GM18505 (cell line): ENCODE measurements around the gene ARHGAP33.

Experiments
- ATAC-seq: cut with Tn5 transposase; IDR thresholded peaks from one replicate; pipeline ENCODE4 v1.9.1; 2021; ENCODE audit not compliant: unreplicated experiment
- POLR2A ChIP-seq: IDR thresholded peaks from 4 replicates; pipeline ENCODE4 v1.6.1; 2011; ENCODE audit warnings: borderline replicate concordance; ENCODE audit not compliant: insufficient read depth, insufficient read length; ENCODE audit errors: extremely low read depth

Gene ARHGAP33

DNA sequence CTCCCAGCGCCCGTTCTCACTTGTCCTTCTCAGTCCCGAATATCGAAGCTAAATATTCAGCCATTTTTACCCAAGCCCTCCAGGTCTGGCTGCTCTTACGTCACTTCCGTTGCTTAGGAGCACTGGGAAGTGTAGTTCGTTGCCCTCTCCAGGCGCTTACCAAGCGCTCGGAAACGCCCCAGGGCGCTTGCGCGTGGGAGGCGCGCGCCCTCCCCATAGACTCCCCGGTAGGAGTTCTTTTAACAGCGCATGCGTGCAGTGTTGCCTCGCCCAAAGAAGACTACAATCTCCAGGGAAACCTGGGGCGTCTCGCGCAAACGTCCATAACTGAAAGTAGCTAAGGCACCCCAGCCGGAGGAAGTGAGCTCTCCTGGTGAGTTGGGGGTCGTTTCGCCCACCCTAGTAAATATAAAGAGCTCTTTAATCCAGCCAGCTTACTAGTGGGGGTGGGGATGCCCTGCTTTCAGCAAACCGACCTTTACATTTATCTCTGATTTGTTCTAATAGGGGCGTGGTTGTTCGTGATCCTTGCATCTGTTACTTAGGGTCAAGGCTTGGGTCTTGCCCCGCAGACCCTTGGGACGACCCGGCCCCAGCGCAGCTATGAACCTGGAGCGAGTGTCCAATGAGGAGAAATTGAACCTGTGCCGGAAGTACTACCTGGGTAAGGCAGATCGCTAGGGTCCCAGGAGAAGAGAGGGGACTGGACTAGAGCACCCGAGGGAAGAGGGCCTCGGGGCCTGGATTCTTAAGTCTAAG lies 29.9 kb upstream of the ARHGAP33 start, which contains the start of the genes PSENEN and U2AF1L4:
TSS of gene PSENEN (plus strand) at position 324 of the 759 bp plus-strand sequence. CDS start at position 604, 280 bp downstream.
TSS of gene U2AF1L4 (minus strand) at position 91 of the 759 bp plus-strand sequence. CDS start at position 64, 27 bp downstream.
- ATAC-seq, result peak; percentile 30
- TF ChIP-seq POLR2A, result peak; percentile 69

DNA sequence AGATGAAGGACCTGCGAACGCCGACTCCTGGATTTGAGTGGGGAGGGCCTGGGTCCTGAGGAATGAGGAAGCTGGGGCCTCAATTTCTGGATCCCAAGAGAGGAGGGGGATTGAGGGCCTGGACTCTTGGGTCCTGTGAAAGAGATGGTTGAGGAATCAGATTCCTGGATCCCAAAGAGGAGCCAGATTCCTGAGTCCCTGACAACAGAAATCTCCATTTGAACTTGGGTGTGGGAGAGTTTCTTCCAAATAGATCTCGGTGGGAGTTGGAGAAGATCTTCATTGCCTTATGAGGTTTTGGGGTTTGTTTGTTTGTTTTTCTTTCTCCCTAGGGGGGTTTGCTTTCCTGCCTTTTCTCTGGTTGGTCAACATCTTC lies 29.3 kb upstream of the ARHGAP33 start:
- ATAC-seq, result no peak
- no peak for TF ChIP-seq POLR2A

GRCh38 chr19:35746531-35746930 lies 28.8 kb upstream of the ARHGAP33 start:
- no peak for ATAC-seq
- no peak for TF ChIP-seq POLR2A

DNA sequence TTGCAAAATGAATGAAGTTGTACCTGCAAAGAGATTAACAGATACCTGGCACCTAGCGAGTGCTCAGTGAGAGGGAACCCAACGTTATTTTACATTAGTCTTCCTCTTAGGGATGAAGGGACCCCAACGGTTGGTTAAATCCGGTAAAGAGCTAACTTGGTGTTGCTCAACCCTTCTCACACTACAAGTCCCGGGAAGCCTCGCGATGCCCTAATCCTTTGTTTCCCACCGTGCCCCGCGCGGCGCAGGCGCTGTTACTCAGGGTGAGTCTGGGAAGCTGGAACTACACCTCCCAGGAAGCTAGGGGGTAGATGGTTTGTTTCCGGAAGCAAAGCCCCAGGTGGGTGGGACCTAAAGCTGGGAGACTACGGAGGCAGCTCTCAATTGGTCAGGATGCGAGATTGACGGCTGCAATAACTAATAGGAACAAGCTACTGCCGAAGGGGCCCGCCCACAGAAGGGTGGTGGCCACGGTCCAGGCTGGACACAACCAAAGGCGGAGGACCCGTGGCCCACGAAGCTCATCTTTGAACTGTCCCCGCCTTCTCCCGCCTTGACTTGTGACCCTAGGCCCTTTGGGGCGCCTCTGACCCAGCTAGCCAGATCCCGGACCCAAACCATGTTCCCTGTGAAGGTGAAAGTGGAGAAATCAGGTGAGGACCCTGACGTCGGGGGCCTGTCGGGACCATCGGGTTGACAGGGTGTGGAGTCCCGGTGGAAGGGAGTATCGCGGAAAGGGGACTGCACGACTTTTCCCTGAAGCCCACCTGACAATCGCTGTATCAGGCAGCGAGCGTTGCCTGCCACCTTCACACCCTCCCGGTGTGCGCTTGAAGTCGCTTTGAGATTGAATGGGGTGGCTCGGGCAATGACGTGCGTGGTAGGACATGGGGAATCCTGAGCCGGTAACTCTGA lies 27.0 kb upstream of the ARHGAP33 start, which contains the start of gene LIN37:
TSS of gene LIN37 (plus strand) at position 471 of the 915 bp plus-strand sequence. CDS start at position 620, 149 bp downstream.
- TF ChIP-seq POLR2A, result peak; percentile 65
- peak; percentile 52 for ATAC-seq

DNA sequence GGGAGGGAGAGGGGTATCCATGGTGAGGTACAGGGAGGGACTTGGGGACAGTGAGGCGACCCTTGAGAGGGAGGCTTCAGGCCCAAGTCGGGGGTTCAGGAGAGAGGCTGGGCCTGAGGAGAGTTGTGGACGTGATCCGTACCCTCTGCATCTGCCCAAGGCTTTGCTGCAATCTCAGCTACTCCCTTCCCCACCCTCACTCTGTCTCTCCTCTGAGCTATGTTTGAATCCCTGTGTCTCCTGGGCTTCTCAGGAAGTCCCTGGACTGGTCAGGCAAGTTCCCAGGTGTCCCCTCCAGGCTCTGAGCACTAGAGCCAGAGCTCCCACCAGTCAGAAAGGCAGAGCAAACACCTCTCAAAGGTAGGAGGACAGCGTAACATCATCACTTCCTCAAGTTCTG lies 25.2 kb upstream of the ARHGAP33 start:
- no peak for ATAC-seq
- no peak for TF ChIP-seq POLR2A

- ATAC-seq, result no peak
- TF ChIP-seq POLR2A, result no peak
These were observed 23.3 kb upstream of the ARHGAP33 start for GRCh38 chr19:35751839-35752745.

DNA sequence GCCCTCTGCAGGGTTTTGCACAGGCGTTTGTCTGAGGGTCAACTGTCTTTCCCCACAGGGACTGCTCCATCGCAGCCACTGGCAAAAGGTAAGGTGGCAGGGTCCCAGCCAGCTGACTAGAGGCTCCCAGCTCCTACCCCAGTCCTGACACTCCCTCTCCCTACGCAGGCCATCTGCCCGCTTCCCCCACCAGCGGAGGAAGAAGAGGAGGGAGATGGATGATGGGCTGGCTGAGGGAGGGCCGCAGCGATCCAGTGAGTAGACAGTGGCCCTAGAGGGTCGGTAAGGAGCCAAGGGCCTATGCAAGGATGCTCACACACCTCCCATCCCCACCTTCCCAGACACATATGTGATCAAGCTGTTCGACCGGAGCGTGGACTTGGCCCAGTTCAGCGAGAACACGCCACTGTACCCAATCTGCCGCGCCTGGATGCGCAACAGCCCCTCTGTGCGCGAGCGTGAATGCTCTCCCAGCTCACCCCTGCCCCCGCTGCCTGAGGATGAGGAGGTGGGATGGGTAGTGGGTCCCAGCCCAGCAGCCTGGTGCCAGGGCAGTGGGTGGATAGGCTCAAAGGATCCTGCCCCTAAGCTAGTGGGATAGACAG lies 22.5 kb upstream of the ARHGAP33 start:
- TF ChIP-seq POLR2A, result no peak
- ATAC-seq, result no peak

DNA sequence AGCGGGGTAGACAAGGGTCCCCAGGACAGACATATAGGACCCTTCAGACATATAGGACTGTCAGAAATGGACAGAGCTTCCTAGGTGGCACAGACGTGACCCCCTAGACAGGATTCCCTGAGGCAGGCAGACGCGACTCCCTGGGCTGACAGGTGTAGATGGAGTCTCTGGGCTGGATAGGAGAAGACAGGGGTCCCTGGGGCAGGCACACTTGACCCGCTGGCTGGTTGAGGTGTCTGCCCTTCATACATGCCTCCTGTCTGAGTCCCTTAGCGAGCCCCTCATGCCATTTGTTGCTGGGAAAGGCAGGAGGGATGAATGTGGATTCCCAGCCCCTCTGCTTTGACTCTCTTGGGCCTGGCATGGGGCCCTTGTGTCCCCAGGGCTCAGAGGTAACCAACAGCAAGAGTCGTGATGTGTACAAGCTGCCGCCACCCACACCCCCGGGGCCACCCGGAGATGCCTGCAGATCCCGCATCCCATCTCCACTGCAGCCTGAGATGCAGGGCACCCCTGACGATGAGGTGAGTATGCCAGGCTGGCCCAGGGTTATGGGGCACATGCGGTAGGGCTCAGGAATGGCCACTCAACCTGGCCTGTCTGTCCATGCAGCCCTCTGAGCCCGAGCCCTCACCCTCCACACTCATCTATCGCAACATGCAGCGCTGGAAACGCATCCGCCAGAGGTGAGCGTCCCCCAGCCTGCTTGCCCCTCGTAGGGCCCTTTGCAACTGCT lies 21.6 kb upstream of the ARHGAP33 start:
- no peak for ATAC-seq
- no peak for TF ChIP-seq POLR2A

DNA sequence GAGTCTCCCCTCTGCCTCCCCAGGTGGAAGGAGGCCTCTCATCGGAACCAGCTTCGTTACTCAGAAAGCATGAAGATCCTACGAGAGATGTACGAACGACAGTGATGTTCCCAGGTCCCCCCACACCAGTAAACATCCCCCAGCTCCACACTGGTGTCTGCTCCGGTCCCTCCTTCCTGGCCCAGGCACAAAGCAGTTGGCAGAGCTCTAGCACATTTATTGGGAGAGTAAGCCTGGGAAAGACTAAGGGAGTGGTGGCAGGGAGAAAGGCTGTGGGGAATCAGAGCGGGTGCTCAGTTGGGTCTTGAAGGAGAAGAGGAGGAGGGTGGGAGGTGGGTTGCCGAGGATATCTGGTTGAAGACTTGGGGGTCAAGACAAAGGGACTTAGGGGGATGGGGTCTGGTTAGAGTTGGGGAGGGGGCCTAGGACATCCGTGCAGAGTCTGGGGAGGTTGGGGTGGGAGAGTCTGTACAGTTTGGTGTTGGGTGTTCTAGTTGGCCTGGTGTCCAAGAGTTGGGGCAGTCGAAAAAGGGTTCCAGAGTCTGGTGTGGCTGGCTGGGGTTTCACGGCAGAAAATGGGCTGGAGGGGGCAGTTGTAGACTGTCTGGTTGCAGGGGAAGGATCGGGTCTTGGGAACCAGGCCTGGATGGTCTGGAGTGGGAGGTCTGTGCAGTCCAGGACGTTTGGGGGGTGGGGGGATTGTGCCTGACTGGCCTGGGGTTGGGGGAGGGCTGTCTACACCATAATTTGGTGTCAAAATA lies 20.8 kb upstream of the ARHGAP33 start:
- no peak for ATAC-seq
- no peak for TF ChIP-seq POLR2A

DNA sequence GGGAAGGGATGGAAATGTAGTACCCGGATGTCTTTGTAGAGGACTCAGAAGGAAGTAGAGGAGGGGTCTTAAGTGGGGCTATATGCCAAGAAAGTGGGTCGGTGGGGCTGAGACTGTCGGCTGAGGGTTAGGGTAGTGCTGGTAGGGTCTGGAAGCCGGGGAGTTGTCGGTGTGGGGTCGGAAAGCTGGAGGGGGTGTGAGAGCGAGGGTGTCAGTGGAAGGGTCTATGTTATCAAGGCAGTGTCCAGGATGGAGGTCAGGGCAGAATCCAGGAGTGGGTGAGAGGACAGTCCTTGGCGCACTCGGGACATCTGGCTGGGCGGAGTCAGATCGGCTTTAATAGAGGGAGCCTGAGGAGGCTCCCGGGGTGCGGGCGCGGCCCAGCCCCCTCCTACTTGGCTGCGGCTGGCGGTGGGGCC lies 20.2 kb upstream of the ARHGAP33 start:
- no peak for TF ChIP-seq POLR2A
- ATAC-seq, result no peak

GRCh38 chr19:35755550-35756376 lies 19.6 kb upstream of the ARHGAP33 start:
- no peak for TF ChIP-seq POLR2A
- ATAC-seq, result no peak
